HG02678 (cell line): ENCODE data around the gene MTERF4.
"Not testable (repeated sequence)": the region's sequence is repeated elsewhere in the genome, so short reads cannot be mapped to it uniquely, and the experiment has no call there.

Experiments used
- ATAC-seq: cut with Tn5 transposase; IDR thresholded peaks from one replicate; pipeline ENCODE4 v1.9.1; 2021; ENCODE audit warnings: mild to moderate bottlenecking, moderate library complexity; ENCODE audit not compliant: unreplicated experiment

MTERF4 gene

DNA sequence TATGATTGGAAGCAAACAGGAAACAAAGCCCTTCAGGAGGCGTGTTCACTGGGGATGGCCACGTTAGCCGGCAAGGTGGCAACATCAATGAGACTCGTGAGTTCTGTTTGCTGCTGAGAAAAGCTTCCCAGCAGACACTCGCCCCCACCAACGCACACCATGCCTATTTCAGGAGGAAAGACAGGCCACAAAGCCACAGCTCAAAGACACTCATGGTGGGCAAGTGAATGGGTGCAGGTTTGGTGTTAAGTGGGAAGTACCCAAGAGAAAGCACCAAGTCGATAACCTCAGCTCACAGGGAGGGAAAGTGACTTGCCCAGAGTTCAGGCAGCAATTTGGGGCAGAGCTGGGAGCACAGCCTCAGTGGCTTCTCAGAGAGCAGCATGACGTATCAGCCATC lies 10.5 kb upstream of the MTERF4 start:
- ATAC-seq: no peak

DNA sequence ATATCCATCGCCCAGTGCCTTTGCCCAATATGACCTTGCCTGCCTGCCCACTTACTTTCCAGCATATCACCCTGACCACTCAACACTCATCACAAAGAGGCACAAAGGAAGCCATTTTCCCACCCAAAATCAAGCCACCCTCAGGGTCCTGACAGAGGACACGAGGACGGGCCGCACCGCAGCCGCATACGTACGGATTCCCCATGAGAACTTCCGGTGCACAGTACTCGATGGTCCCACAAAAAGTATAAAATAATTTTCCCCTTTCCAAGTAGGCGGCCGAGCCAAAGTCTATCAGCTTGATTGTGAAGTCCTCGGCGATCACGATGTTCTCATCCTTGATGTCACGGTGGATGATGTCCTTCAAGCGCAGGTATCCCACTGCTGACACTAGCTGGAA lies 10.0 kb upstream of the MTERF4 start:
- no peak for ATAC-seq

DNA sequence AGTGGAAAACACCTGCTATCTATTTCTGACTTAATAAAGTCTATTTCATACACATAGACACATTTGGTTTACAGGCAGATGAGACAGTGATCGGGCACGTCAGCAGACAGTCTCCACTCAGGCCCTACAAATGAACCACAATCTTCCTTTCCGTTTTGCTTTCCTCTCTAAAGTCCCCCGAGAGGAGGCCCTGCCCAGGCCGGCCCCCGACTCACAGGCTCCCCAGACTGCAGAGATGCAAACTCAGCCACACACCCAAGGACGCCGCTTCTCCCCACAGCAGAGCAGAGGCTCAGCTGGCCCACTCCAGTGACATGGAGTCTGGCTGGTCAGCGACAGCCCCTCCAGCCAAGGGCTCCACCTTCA lies 9.3 kb upstream of the MTERF4 start:
- no peak for ATAC-seq

DNA sequence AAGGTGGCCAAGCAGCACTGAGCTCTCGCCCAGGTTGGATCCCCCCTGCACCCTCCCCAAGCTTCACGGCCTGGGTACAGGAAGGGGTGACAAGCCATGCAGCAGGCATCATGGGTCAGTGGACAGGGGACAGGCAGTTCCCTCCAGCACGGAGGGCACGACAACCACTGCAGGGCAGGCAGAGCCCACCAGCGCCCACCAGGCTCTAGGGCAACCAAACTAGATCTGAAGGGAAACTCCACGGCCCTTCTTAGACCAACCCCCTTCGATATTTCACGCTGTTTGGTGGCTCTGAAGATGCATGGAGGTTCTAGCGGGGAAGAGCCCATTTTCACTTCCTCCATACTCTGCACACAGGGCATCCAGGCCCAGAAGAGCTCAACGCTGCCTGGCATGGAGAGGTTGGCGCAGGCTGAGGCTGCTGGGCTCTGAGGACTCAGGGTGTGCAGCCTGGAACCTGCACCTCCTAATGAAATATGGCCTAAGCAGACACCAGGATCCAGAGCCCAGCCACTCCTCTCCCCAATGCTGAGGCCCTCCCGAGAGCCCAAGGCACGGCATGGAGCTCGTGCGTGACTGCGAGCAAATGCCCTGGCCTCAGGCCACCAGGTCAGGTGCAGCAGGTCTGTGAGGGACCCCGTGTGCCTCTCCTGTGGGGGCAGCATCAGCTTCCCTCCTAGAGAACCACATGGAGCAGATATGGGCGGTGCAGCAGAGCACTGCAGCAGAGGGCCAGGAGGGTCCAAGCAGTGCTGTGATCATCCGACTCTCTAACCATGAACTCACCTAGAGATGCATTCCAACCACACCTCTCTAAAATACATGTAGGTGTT lies 8.7 kb upstream of the MTERF4 start:
- ATAC-seq: no peak

DNA sequence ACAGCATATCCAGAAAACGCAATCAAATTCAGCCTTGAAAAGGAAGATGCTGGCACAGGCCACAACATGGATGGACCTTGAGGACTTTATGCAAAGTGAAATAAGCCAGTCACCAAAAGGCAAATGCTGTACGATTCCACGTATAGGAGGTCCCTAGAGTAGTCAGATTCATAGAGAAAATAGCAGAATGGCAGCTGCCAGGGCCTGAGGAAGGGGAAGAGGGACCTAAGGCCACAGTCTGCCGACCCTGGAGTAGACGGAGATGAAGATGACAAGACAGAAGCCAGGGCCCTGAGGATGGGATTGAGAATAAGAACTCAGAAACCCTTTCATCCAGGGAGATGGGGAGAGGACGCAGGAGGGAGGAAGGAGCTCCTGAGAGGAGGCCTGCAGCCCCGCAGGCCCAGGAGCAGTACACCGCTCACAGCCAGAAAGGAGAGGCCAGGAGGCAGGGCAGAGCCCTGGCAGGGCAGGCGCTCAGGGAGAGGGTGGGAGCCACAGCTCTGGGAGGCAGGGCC lies 8.1 kb upstream of the MTERF4 start:
- no peak for ATAC-seq

DNA sequence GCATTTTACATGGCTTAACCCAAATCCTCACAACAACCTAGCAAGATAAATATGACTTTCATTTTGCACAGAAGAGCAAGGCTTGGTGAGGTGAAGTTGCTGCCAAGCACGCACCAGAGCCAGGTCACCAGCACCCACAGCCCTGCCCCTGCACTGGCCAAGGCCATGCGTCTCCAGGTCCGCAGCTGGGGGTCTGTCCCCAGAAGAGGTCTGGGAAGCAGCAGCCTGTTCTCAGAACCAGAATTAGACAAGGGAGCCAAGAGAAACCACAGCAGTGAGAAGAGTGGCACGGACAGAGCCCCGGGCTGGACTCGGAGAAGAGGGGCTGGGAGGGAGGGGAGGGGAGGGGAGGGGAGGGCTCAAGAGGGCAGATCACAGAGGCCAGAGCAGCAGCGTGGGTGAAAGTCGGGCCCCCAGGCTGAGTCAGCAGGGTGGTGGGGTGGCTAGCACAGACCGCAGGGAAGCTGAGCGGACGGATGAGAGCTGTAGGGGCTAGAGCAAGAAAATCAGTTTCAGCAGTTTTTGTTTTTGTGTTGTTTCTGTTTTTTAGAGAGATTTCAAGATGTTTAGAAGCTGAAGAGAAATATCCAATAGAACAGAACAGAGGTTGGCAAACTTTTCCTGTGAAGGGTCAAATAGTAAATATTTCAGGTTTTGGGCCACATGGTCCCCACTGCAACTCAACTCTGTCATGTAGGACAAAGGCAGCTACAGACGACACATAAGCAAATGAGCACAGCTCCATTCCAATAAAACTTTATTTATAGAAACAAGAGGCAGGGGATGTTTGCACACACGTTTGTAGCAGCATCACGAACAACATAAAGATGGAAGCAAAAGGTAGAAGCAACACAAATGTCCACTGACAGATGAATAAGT lies 7.4 kb upstream of the MTERF4 start:
- ATAC-seq: no peak

DNA sequence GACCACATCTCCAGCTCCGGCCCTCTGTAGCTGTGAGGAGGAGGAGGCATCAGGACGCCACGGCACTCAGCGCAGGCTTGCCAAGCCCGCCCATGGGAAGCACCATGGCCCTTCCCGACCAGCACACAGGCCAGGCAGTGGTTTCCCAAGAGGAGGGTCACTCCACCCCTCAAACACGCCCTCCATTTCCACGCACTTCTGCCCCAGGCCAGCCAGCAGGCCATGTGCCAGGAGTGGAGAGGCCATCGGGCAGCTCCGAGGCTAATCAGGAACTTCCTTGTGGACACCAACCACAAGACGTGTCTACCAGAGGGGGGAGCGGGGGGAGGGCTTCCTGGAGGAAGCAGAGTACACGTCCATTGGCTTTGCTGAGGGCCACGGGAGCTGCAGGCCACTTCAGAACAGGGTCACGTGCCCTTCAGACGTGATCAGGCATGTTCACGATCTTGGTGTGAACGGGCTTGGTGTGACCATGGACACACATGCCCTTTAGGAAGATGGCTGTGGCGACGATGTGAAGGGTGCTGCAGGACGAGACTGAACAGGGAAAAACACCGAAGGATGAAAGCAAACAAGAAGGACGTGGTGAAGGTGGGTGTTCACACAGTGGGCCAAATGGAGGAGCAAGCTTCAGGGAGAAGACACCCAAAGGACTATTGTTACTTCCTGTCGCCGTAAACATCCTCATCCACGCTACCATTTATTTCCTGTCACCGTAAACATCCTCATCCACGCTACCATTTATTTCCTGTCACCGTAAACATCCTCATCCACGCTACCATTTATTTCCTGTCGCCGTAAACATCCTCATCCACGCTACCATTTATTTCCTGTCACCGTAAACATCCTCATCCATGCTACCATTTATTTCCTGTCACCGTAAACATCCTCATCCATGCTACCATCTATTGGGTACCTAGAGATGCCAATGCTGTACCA lies 6.5 kb upstream of the MTERF4 start:
- ATAC-seq: no peak

DNA sequence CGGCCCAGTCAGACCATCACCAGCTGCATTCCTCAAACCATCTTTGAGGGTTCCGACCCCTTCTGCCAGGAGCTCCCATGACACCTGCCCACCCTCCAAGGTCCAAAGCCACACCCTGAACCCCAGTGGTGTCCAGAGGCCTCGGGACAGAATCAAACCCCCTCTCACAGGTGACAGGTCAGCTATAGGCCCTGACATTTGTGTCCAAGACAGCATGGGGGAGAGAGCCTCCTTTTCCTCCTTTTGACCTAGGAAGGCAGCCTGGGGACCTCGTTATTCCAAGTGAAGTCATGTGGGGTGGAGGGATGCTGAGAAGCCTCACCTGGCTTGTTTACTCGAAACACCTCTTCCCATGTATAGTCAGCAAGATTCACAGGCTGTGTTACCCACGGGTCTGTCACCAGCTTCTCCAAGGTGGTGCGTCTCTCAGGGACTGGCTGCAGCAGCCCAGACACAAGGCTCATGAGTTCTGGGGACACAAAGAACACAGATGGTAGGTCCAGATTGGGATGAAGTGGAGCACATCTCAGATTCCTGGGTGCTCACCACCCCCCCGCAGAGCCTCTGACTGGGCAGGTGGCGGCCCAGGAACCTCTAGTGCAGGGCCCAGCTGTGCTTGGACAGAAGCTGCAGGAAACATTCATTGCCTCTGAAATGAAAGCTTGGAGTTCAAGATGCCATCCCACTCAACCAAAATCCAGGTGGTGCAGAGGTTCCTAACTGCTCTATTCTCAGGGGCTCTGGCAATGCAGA lies 5.1 kb upstream of the MTERF4 start:
- ATAC-seq: no peak

DNA sequence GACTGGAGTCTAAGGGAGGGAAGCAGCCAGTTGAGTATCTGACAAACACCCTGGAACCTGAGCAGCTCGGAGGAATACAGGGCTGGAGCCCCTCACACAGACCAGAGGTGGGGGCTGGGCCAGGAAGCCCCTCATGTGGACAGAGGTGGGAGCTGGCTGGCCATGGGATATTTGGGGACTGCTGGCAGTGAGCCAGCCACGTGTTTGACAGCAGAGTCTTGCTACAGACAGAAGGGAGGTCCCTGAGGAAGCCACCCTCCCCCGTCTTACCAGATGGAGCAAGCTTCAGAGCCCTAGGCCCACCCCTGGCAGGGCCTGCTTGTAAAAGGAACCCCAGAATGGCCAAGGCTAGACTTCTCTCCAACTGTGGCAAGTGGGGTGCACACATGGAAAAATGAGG lies 3.6 kb upstream of the MTERF4 start:
- no peak for ATAC-seq

DNA sequence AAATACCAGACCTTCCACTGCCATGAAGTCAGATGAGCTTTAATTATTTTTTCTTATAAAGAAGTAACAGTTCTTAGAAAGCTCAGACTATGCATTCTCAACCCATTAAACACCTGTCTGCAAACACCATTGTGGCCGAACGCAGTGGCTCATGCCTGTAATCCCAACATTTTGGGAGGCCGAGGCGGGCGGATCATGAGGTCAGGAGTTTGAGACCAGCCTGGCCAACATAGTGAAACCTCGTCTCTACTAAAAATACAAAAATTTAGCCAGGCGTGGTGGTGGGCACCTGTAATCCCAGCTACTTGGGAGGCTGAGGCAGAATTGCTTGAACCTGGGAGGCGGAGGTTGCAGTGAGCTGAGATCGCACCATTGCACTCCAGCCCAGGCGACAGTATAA lies 2.5 kb upstream of the MTERF4 start:
- ATAC-seq: not testable (repeated sequence)

DNA sequence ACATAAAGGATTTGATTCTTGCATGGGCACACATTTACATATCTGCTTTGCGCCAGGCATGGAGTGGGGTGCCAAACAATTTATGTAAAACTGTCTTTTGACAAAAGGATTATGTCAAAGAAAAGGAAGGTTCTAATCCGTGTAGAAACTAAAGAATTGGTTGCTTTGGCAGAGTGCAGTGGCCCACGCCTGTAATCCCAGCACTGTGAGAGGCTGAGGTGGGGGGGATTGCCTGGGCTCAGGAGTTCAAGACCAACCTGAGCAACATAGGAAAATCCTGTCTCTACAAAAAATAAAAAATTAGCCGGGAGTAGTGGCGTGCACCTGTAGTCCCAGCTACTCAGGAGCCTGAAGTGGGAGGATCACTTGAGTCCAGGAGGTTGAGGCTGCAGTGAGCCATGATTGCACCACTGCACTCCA lies 1.1 kb upstream of the MTERF4 start:
- no peak for ATAC-seq

DNA sequence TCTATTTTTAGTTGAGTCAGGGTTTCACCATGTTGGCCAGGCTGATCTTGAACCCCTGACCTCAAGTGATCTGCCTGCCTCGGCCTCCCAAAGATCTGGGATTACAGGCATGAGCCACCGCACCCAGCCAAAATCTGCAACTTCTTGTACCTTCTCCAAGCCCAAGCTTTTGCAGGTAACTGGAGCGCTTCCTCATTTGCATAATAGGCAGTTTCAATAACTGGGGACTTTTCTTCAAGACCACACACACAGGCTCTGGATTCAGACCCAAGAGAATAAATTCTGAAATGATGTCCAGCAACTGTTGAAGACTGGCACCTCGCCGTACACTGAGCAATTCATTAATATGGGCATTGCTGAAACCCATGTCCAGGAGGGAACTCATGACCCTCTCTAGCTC lies 2.8 kb downstream of the MTERF4 start:
- no peak for ATAC-seq

DNA sequence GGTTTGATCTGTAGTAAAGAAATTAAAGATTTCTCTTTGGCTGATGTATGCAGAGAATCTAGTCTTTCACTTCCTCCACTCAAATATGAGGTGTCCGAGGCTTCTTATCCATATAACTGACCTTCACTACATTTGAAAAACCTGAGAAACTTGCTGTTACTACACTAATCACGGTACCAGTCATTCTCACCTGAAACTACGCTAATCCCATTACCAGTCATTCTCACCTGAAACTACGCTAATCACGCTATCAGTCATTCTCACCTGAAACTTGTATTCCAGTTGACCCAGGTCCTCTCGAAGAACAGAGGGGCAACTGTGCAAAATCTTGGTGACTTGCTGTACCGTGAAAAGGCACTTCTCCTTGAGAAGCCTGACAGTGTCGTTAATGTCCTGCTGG lies 5.1 kb downstream of the MTERF4 start:
- no peak for ATAC-seq

DNA sequence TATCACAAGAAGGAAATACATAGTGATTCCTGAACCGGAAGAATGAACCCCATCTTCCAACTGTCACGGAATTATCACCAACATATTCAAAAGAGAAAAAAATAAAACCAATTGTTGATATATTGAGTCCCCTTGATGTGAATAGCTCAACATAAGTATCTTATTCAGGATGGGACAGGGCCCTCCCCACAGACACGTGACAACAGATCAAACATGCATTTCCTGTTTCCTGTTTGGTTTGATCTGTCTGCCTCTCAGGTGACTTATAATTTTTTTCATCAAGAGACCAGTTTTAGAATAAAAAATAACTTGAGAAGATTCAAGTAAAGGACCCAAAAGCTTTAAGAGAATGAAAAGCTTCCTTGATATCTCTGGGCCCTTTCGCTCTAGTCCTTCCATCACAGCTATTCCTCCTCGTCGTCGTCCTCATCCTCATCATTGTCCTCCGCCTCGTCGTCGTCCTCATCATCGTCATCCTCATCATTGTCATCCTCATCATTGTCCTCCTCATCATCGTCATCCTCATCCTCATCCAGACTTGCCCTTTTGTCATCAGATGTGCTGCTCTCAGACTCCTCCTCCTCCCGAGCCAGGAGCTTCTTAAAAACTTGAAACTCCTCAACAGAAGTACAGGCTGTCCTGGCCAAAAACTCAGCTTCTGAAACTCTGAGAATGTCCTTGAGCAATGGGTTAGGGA lies 6.3 kb downstream of the MTERF4 start:
- no peak for ATAC-seq

DNA sequence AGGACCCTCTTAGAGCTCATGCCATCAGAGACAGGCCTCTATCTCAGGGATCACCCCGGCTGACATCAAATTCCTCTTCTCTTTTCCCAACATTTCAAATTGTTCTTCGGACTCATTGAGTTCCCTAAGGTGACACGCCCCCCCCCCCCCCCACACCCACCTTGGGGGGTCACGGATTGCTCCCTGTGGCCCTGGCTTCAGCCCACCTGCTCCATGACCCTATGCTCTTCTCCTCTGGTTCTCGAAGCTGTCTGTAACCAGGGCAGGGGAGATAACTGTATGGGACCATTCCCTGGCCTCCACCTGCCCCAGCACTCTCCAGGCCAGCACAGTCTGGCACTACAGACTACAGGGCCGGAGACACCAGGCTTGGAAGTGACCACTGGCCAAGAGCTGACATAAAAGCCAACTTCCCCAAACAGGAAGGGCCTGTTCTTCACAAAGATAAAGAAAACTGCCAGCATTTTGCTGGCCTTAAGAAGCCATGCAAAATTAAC lies 7.1 kb downstream of the MTERF4 start:
- no peak for ATAC-seq

DNA sequence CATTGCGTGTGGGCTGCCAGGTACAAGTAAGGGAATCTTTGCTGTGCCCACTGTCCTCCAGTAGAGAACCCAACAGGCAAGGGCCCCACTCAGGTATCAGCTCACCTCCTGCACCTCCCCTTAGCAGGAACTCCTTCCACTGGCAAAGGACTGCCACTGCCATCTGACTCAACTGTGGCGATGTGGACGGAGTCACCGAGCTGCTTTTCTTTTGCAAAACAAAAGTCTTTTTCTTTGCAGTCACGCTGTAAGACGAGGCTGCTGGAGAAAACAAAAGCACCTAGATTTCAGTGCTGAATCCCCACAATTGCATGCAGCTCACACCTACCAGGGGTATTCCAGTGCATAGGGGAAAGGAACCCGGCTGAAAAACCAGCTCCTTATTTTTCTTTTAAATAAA lies 7.9 kb downstream of the MTERF4 start:
- no peak for ATAC-seq

DNA sequence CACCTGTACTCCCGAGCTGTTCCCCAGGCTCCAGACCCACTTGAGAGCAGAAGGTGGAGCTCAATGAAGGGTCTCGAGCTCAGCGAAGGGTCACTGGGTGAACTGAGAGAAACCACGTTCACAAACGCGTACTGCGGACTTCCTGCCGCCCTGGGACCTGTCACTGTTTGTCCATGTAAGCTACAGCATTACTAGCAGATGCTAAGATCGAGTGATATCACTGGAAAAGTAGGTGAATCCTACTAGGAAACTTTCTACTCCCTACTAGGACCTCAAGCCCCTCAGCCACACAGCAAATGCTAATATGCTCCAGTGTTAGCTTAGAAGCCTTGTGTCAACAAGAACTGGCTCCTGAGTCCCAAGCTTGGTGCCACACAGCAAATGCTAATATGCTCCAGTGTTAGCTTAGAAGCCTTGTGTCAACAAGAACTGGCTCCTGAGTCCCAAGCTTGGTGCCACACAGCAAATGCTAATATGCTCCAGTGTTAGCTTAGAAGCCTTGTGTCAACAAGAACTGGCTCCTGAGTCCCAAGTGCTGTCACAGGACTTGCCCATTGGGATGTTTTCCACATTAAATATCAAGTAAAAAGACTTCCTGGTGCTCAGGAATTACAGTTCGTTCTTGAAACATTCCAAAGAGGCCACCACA lies 8.8 kb downstream of the MTERF4 start:
- ATAC-seq: not testable (repeated sequence)

DNA sequence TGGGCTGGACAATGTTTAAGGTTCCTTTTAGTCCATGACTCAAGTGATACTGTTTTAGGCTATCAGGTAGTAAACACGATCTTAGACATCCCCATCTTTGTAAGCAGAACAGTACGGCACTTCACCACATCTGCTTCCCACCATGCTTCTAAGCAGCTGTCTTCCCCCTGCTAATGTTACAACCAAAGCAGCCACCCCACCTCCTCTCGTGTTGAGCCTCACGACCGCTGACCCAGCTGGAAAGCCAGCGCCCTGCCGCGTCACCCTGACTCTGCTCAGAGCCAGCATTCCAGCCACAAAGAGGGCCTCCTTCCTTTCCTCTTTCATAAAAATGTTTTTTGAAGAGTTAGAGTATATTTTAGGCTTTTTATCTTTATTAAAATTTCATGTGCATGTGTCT lies 9.4 kb downstream of the MTERF4 start:
- no peak for ATAC-seq
